Transverse colon (tissue), 3 donors: ENCODE measurements around the gene WASF2.

Experiments used
- CTCF ChIP-seq, 5 experiments: fragments of 200-600 bp in 3 of 5; fragments of 450-650 bp in 2 of 5; sonication (generic) in 3 of 5; IDR thresholded peaks; 1 replicate in 2 of 5; 2 replicates in 3 of 5; pipeline ENCODE4 v1.5.1; 2016 to 2017; ENCODE audit warnings: antibody characterized with exemption in 5 of 5, inconsistent platforms in 3 of 5, mild to moderate bottlenecking in 2 of 5, moderate library complexity in 1 of 5
- EP300 ChIP-seq: sonication (generic); formaldehyde crosslinking; IDR thresholded peaks from one replicate; pipeline ENCODE4 v1.6.1; 2017; ENCODE audit warnings: antibody characterized with exemption, low read depth
- POLR2A ChIP-seq: fragments of 450-650 bp; IDR thresholded peaks from one replicate; pipeline ENCODE4 v1.6.1; 2016; ENCODE audit warnings: antibody characterized with exemption, mild to moderate bottlenecking, moderate library complexity

- TF ChIP-seq CTCF (IDR thresholded peaks at IDR 0.05): no peak
- no peak for TF ChIP-seq EP300
- TF ChIP-seq POLR2A: no peak
Observed at GRCh38 chr1:27431601-27431940, 58.4 kb downstream of the WASF2 start.
